ENCODE data around the gene NAT8L. TPM values are rescaled to one million over a fixed set of nuclear protein-coding genes. Genes with fewer than 3 reads are reported as not detected.

The NAT8L gene
- total RNA-seq, 1 donor from 2014 or later = 7.4 TPM

GRCh38 chr4:2041239-2042130 lies 17.6 kb upstream of the NAT8L start:
- H3K4me3 Mint-ChIP-seq = peak overlapping the region; percentile 84
- intact Hi-C loops (cut with micrococcal nuclease) = loop anchor here (1.0 to 5.0 kb wide), 7 partner anchors 17 to 706 kb away; partner anchors contain the start of genes MXD4 and NAT8L
- DNase-seq (ENCODE audit: low spot score) = peak; percentile 87
- no peaks in the 10 kb centered on the region for H3K9me3 Mint-ChIP-seq
- H3K27me3 Mint-ChIP-seq (ENCODE audit: insufficient read depth) = peaks cover 31% of the 10 kb centered on the region
- no peaks in the 10 kb centered on the region for H3K36me3 Mint-ChIP-seq (ENCODE audit: low read depth)
- peaks cover 7% of the 10 kb centered on the region for H3K4me1 Mint-ChIP-seq (ENCODE audit: low read depth)
- no peak overlapping the region for H3K27ac Mint-ChIP-seq

GRCh38 chr4:2042204-2042946 lies 16.8 kb upstream of the NAT8L start:
- H3K27me3 Mint-ChIP-seq (ENCODE audit: insufficient read depth) = peaks cover 23% of the 10 kb centered on the region
- H3K4me1 Mint-ChIP-seq (ENCODE audit: low read depth) = peaks cover 7% of the 10 kb centered on the region
- H3K4me3 Mint-ChIP-seq = peak overlapping the region; percentile 80
- intact Hi-C loops (cut with micrococcal nuclease) = loop anchor here (1.0 to 5.0 kb wide), 4 partner anchors 33 to 705 kb away; no protein-coding TSS in a partner anchor
- DNase-seq (ENCODE audit: low spot score) = peak; percentile 31
- peak overlapping the region; percentile 40 for H3K27ac Mint-ChIP-seq
- H3K36me3 Mint-ChIP-seq (ENCODE audit: low read depth) = no peaks in the 10 kb centered on the region
- H3K9me3 Mint-ChIP-seq = no peaks in the 10 kb centered on the region

GRCh38 chr4:2042947-2043395 lies 16.2 kb upstream of the NAT8L start:
- H3K9me3 Mint-ChIP-seq = no peaks in the 10 kb centered on the region
- H3K27ac Mint-ChIP-seq = peak overlapping the region; percentile 40
- intact Hi-C loops (cut with micrococcal nuclease) = loop anchor here (1.0 to 5.0 kb wide), 4 partner anchors 34 to 704 kb away; no protein-coding TSS in a partner anchor
- H3K27me3 Mint-ChIP-seq (ENCODE audit: insufficient read depth) = peaks cover 26% of the 10 kb centered on the region
- peak overlapping the region; percentile 80 for H3K4me3 Mint-ChIP-seq
- H3K36me3 Mint-ChIP-seq (ENCODE audit: low read depth) = no peaks in the 10 kb centered on the region
- DNase-seq (ENCODE audit: low spot score) = no peak
- peaks cover 7% of the 10 kb centered on the region for H3K4me1 Mint-ChIP-seq (ENCODE audit: low read depth)

GRCh38 chr4:2043396-2044118 lies 15.6 kb upstream of the NAT8L start:
- no peak for DNase-seq (ENCODE audit: low spot score)
- peaks cover 7% of the 10 kb centered on the region for H3K4me1 Mint-ChIP-seq (ENCODE audit: low read depth)
- H3K9me3 Mint-ChIP-seq = no peaks in the 10 kb centered on the region
- H3K4me3 Mint-ChIP-seq = peak overlapping the region; percentile 28
- intact Hi-C loops (cut with micrococcal nuclease) = loop anchor here (5.0 kb wide), 3 partner anchors 129 to 704 kb away; no protein-coding TSS in a partner anchor
- no peak overlapping the region for H3K27ac Mint-ChIP-seq
- H3K27me3 Mint-ChIP-seq (ENCODE audit: insufficient read depth) = peaks cover 22% of the 10 kb centered on the region
- H3K36me3 Mint-ChIP-seq (ENCODE audit: low read depth) = no peaks in the 10 kb centered on the region

GRCh38 chr4:2044119-2044485 lies 15.0 kb upstream of the NAT8L start:
- DNase-seq (ENCODE audit: low spot score) = no peak
- intact Hi-C loops (cut with micrococcal nuclease) = loop anchor here (5.0 kb wide), 3 partner anchors 128 to 703 kb away; no protein-coding TSS in a partner anchor
- H3K4me1 Mint-ChIP-seq (ENCODE audit: low read depth) = peaks cover 7% of the 10 kb centered on the region
- H3K27me3 Mint-ChIP-seq (ENCODE audit: insufficient read depth) = peaks cover 17% of the 10 kb centered on the region
- H3K36me3 Mint-ChIP-seq (ENCODE audit: low read depth) = no peaks in the 10 kb centered on the region
- peak overlapping the region; percentile 28 for H3K4me3 Mint-ChIP-seq
- H3K27ac Mint-ChIP-seq = no peak overlapping the region
- H3K9me3 Mint-ChIP-seq = no peaks in the 10 kb centered on the region

GRCh38 chr4:2044542-2045517 lies 14.3 kb upstream of the NAT8L start:
- no peak for DNase-seq (ENCODE audit: low spot score)
- H3K27ac Mint-ChIP-seq = no peak overlapping the region
- H3K36me3 Mint-ChIP-seq (ENCODE audit: low read depth) = no peaks in the 10 kb centered on the region
- H3K9me3 Mint-ChIP-seq = no peaks in the 10 kb centered on the region
- peaks cover 12% of the 10 kb centered on the region for H3K27me3 Mint-ChIP-seq (ENCODE audit: insufficient read depth)
- no peak overlapping the region for H3K4me3 Mint-ChIP-seq
- intact Hi-C loops (cut with micrococcal nuclease) = loop anchor here (5.0 kb wide), 3 partner anchors 127 to 702 kb away; no protein-coding TSS in a partner anchor
- peaks cover 4% of the 10 kb centered on the region for H3K4me1 Mint-ChIP-seq (ENCODE audit: low read depth)

GRCh38 chr4:2045518-2045951 lies 13.6 kb upstream of the NAT8L start:
- Mint-ChIP-seq H3K4me3 (no peak overlapping the region), H3K27ac (no peak overlapping the region), H3K9me3 (no peaks in the 10 kb centered on the region), H3K36me3 (ENCODE audit: low read depth) (no peaks in the 10 kb centered on the region), H3K27me3 (ENCODE audit: insufficient read depth) (peaks cover 7% of the 10 kb centered on the region), H3K4me1 (ENCODE audit: low read depth) (no peaks in the 10 kb centered on the region)
- intact Hi-C loops (cut with micrococcal nuclease) = no loop called here
- no peak for DNase-seq (ENCODE audit: low spot score)

GRCh38 chr4:2046031-2046961 lies 12.8 kb upstream of the NAT8L start:
- intact Hi-C loops (cut with micrococcal nuclease) = no loop called here
- Mint-ChIP-seq H3K36me3 (ENCODE audit: low read depth) (no peaks in the 10 kb centered on the region), H3K27ac (no peak overlapping the region), H3K4me1 (ENCODE audit: low read depth) (no peaks in the 10 kb centered on the region), H3K9me3 (no peaks in the 10 kb centered on the region), H3K27me3 (ENCODE audit: insufficient read depth) (peaks cover 14% of the 10 kb centered on the region), H3K4me3 (no peak overlapping the region)
- DNase-seq (ENCODE audit: low spot score) = no peak

GRCh38 chr4:2047031-2047660 lies 12.0 kb upstream of the NAT8L start:
- H3K9me3 Mint-ChIP-seq = no peaks in the 10 kb centered on the region
- no peak overlapping the region for H3K4me3 Mint-ChIP-seq
- H3K27ac Mint-ChIP-seq = no peak overlapping the region
- no peak for DNase-seq (ENCODE audit: low spot score)
- no peaks in the 10 kb centered on the region for H3K36me3 Mint-ChIP-seq (ENCODE audit: low read depth)
- H3K27me3 Mint-ChIP-seq (ENCODE audit: insufficient read depth) = peaks cover 19% of the 10 kb centered on the region
- H3K4me1 Mint-ChIP-seq (ENCODE audit: low read depth) = no peaks in the 10 kb centered on the region
- intact Hi-C loops (cut with micrococcal nuclease) = no loop called here

GRCh38 chr4:2047781-2048581 lies 11.1 kb upstream of the NAT8L start:
- no peak for DNase-seq (ENCODE audit: low spot score)
- no peaks in the 10 kb centered on the region for H3K36me3 Mint-ChIP-seq (ENCODE audit: low read depth)
- H3K27ac Mint-ChIP-seq = no peak overlapping the region
- no peaks in the 10 kb centered on the region for H3K9me3 Mint-ChIP-seq
- no peaks in the 10 kb centered on the region for H3K4me1 Mint-ChIP-seq (ENCODE audit: low read depth)
- peaks cover 22% of the 10 kb centered on the region for H3K27me3 Mint-ChIP-seq (ENCODE audit: insufficient read depth)
- intact Hi-C loops (cut with micrococcal nuclease) = no loop called here
- no peak overlapping the region for H3K4me3 Mint-ChIP-seq
